ENCODE results near the gene FOXP2. TPM values are rescaled to one million over a fixed set of nuclear protein-coding genes. Genes with fewer than 3 reads are reported as not detected.

The FOXP2 gene
- total and polyA plus RNA-seq, 7 donors: 1.6 to 150 (median 91.2) TPM

- Histone ChIP-seq H3K27ac (no peak overlapping the region), H3K27me3 (no peaks in the 10 kb centered on the region), H3K9me3 (no peaks in the 10 kb centered on the region), H3K4me1 (no peaks in the 10 kb centered on the region), H3K36me3 (peaks cover 0 to 61% (median 0%) of the 10 kb centered on the region in 4 donors), H3K4me3 (no peak overlapping the region)
- 74 to 86% methylated on average over 7 of the region's 7 CpGs for whole genome bisulfite sequencing, 2 donors
- TF ChIP-seq POLR2AphosphoS5 (IDR thresholded peaks at IDR 0.05): no peak
- TF ChIP-seq EP300 (IDR thresholded peaks at IDR 0.05): no peak
- no peak for TF ChIP-seq POLR2A (IDR thresholded peaks at IDR 0.05)
- TF ChIP-seq CTCF (IDR thresholded peaks at IDR 0.05): no peak
- no peak for DNase-seq
- intact Hi-C loops (cut with DNase I): no loop called here
These were observed 215.8 kb downstream of the FOXP2 start for GRCh38 chr7:114630201-114630990.

- no peaks in the 10 kb centered on the region for H3K4me1 ChIP-seq
- intact Hi-C loops (cut with DNase I): no loop called here
- TF ChIP-seq POLR2A (IDR thresholded peaks at IDR 0.05) (no peak), POLR2AphosphoS5 (IDR thresholded peaks at IDR 0.05) (peak in 1 of 4 donors; percentile 7)
- peaks cover 0 to 62% (median 0%) of the 10 kb centered on the region in 4 donors for H3K36me3 ChIP-seq
- H3K27me3 ChIP-seq: no peaks in the 10 kb centered on the region
- H3K27ac ChIP-seq: no peak overlapping the region
- DNase-seq: no peak
- 86 to 89% methylated on average over 3 of the region's 3 CpGs for WGBS, 2 donors
- H3K4me3 ChIP-seq: no peak overlapping the region
- H3K9me3 ChIP-seq: no peaks in the 10 kb centered on the region
These were observed 216.7 kb downstream of the FOXP2 start for GRCh38 chr7:114631249-114631822.

- Histone ChIP-seq H3K4me1 (no peaks in the 10 kb centered on the region), H3K36me3 (peaks cover 0 to 24% (median 0%) of the 10 kb centered on the region in 4 donors), H3K27me3 (no peaks in the 10 kb centered on the region), H3K27ac (no peak overlapping the region), H3K9me3 (no peaks in the 10 kb centered on the region), H3K4me3 (no peak overlapping the region)
- 83 to 91% methylated on average over 1 of the region's 1 CpG for WGBS, 2 donors
- intact Hi-C loops (cut with DNase I): no loop called here
- TF ChIP-seq EP300 (IDR thresholded peaks at IDR 0.05): no peak
- no peak for TF ChIP-seq POLR2A (IDR thresholded peaks at IDR 0.05)
- TF ChIP-seq CTCF (IDR thresholded peaks at IDR 0.05): no peak
- TF ChIP-seq POLR2AphosphoS5 (IDR thresholded peaks at IDR 0.05): no peak
- DNase-seq: no peak
These were observed 224.8 kb downstream of the FOXP2 start for GRCh38 chr7:114639451-114639850.

- Histone ChIP-seq H3K36me3 (peaks cover 0 to 38% (median 3%) of the 10 kb centered on the region in 4 donors), H3K27ac (no peak overlapping the region), H3K4me1 (no peaks in the 10 kb centered on the region), H3K4me3 (no peak overlapping the region), H3K27me3 (no peaks in the 10 kb centered on the region), H3K9me3 (no peaks in the 10 kb centered on the region)
- DNase-seq: no peak
- intact Hi-C loops (cut with DNase I): no loop called here
- WGBS, 2 donors: 89 to 90% methylated on average over 8 of the region's 8 CpGs
- TF ChIP-seq POLR2A (IDR thresholded peaks at IDR 0.05): no peak
- TF ChIP-seq EP300 (IDR thresholded peaks at IDR 0.05): no peak
- TF ChIP-seq CTCF (IDR thresholded peaks at IDR 0.05): no peak
- no peak for TF ChIP-seq POLR2AphosphoS5 (IDR thresholded peaks at IDR 0.05)
These were observed 229.8 kb downstream of the FOXP2 start for GRCh38 chr7:114644455-114644854.

GRCh38 chr7:114645451-114645850 is 230.8 kb downstream of the FOXP2 start:
- intact Hi-C loops (cut with DNase I): no loop called here
- no peaks in the 10 kb centered on the region for H3K4me1 ChIP-seq
- TF ChIP-seq POLR2AphosphoS5 (IDR thresholded peaks at IDR 0.05) (no peak), EP300 (IDR thresholded peaks at IDR 0.05) (no peak), CTCF (IDR thresholded peaks at IDR 0.05) (no peak), POLR2A (IDR thresholded peaks at IDR 0.05) (no peak)
- H3K27ac ChIP-seq: no peak overlapping the region
- DNase-seq: no peak
- H3K27me3 ChIP-seq: no peaks in the 10 kb centered on the region
- H3K4me3 ChIP-seq: no peak overlapping the region
- H3K36me3 ChIP-seq: peaks cover 0 to 38% (median 3%) of the 10 kb centered on the region in 4 donors
- H3K9me3 ChIP-seq: no peaks in the 10 kb centered on the region

Measured in sigmoid colon (tissue), 7 donors.